Measurements from ENCODE around the gene GTPBP2. TPM values are rescaled to one million over a fixed set of nuclear protein-coding genes. Genes with fewer than 3 reads are reported as not detected.

The GTPBP2 gene
- polyA plus RNA-seq, 1 experiment = 148 TPM

DNA sequence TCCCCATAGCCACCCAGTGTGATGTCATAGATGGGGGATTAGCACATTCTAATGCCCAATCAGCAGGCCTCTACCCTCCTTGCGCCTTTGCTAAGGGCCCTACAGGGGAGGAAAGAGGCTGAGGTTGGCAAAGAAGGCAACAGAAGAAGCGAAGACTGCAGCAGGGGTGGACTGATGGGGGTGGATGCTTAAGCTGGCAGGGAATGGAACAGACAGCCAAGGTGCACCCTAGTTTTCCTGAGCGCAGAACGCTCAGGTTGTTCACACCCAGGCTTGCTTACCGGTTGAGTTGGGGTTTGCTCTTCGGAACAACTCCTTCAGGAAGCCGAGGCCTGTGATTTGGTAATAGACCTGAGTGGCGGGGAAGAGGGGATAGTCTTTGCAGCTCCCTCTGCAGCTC is 45.9 kb upstream of the GTPBP2 start:
- TF ChIP-seq CTCF (IDR thresholded peaks at IDR 0.05; ENCODE audit: insufficient read depth, low read depth, low read length) = no peak
- ChIA-PET POLR2A (no interaction called here), CTCF (interaction anchor here (1.0 to 1.1 kb wide), 2 partner anchors 84 to 100 kb away, joined by 3 to 4 read pairs; no protein-coding TSS in a partner anchor)
- H3K4me3 ChIP-seq (ENCODE audit: low read depth, low read length) = no peak overlapping the region
- no peaks in the 10 kb centered on the region for H3K27me3 ChIP-seq (ENCODE audit: control insufficient read depth, insufficient read depth, low read length)
- DNase-seq (ENCODE audit: low read depth) = no peak
- H3K36me3 ChIP-seq (ENCODE audit: control insufficient read depth, insufficient read depth, low read length) = peaks cover 49% of the 10 kb centered on the region

DNA sequence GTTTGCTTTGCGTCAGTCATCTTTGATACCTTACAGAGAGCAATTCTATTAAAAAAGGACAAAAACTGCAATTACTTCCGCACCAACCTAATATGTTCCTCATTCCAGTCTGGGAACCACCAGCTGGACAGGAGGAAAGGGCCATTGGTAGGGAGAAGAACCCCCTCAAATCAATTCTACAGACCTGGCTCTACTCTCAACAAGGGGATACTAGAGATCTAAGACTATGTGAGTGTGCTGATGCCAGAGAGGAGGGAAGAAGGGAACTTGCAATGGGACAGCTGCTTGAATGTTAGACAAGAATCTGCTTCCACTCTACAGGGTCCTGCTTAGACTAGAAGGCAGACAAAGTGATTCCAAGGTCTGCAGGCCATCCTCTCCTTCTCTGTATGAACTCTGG is 45.2 kb upstream of the GTPBP2 start:
- Histone ChIP-seq H3K4me3 (ENCODE audit: low read depth, low read length) (no peak overlapping the region), H3K27me3 (ENCODE audit: control insufficient read depth, insufficient read depth, low read length) (no peaks in the 10 kb centered on the region), H3K36me3 (ENCODE audit: control insufficient read depth, insufficient read depth, low read length) (peaks cover 49% of the 10 kb centered on the region)
- ChIA-PET POLR2A (no interaction called here), CTCF (interaction anchor here (1.1 to 1.6 kb wide), 2 partner anchors 66 to 84 kb away, joined by 3 to 6 read pairs; no protein-coding TSS in a partner anchor)
- TF ChIP-seq CTCF (IDR thresholded peaks at IDR 0.05; ENCODE audit: insufficient read depth, low read depth, low read length) = no peak
- no peak for DNase-seq (ENCODE audit: low read depth)

DNA sequence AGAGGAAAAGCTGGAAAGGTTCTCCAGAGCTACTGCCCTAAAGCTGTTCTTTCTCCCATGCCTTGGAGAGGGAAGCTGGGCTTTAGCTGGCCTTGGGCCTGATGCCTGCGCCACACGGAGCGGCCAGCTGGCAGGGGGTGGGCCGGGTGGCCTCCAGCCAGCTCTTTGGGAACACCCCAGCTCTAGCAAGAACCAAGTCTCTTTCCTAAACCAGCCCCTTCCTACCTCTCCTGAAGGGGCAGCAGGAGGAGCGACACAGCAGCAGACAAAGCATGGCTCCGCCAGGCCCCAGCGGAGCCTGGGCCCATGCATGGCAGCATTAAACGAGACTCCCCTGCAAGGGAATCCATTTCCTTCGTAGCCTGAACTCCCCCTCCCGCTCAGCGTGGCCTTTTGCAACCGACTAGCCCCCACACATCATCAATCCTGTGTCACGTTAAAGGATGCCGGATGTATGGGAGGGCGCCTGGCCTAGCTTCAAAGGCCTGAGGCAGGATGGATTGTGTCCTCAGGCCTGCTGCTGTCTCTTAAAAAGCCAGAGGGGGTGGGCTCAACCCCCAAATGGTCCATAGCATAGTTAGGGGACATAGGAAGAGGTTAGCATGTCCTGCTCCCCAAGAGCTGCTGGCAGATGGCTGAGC is 44.5 kb upstream of the GTPBP2 start:
- no peaks in the 10 kb centered on the region for H3K27me3 ChIP-seq (ENCODE audit: control insufficient read depth, insufficient read depth, low read length)
- CTCF ChIA-PET = interaction anchor here (1.1 to 3.5 kb wide), 3 partner anchors 65 to 95 kb away, joined by 3 to 14 read pairs (median 6); partner anchors contain the start of gene VEGFA
- TF ChIP-seq CTCF (IDR thresholded peaks at IDR 0.05; ENCODE audit: insufficient read depth, low read depth, low read length) = no peak
- POLR2A ChIA-PET = no interaction called here
- DNase-seq (ENCODE audit: low read depth) = no peak
- no peak overlapping the region for H3K4me3 ChIP-seq (ENCODE audit: low read depth, low read length)
- H3K36me3 ChIP-seq (ENCODE audit: control insufficient read depth, insufficient read depth, low read length) = peaks cover 48% of the 10 kb centered on the region

- Histone ChIP-seq H3K4me3 (ENCODE audit: low read depth, low read length) (no peak overlapping the region), H3K27me3 (ENCODE audit: control insufficient read depth, insufficient read depth, low read length) (no peaks in the 10 kb centered on the region), H3K36me3 (ENCODE audit: control insufficient read depth, insufficient read depth, low read length) (peaks cover 38% of the 10 kb centered on the region)
- ChIA-PET CTCF (interaction anchor here (0.6 to 8.8 kb wide), 4 partner anchors 9 to 407 kb away, joined by 3 to 120 read pairs (median 10); partner anchors contain the start of gene VEGFA), POLR2A (no interaction called here)
- DNase-seq (ENCODE audit: low read depth) = no peak
- no peak for TF ChIP-seq CTCF (IDR thresholded peaks at IDR 0.05; ENCODE audit: insufficient read depth, low read depth, low read length)
Measured at GRCh38 chr6:43671801-43672690, 43.0 kb upstream of the GTPBP2 start.
